Colonic mucosa (tissue), 4 donors: Measurements from ENCODE around the gene CSDE1. TPM values are rescaled to one million over a fixed set of nuclear protein-coding genes. Genes with fewer than 3 reads are reported as not detected.
"Not testable (repeated sequence)": the region's sequence is repeated elsewhere in the genome, so short reads cannot be mapped to it uniquely, and the experiment has no call there.

Source experiments
- DNase-seq: peaks from one replicate; pipeline ENCODE4 v3.0.0-alpha.2; 2020
- H3K27ac ChIP-seq: fragments of 200-600 bp; one replicate; pipeline ENCODE4 v1.8.0; 2021
- H3K27me3 ChIP-seq: fragments of 200-600 bp; one replicate; pipeline ENCODE4 v1.8.0; 2021
- H3K36me3 ChIP-seq: fragments of 200-600 bp; one replicate; pipeline ENCODE4 v1.8.0; 2021
- H3K4me1 ChIP-seq: fragments of 200-600 bp; one replicate; pipeline ENCODE4 v1.8.0; 2021; ENCODE audit warnings: mild to moderate bottlenecking
- H3K4me3 ChIP-seq: fragments of 200-600 bp; one replicate; pipeline ENCODE4 v1.8.0; 2021
- H3K9ac ChIP-seq, 2 donors: one replicate each; pipeline ENCODE4 v1.7.0; 2013; ENCODE audit warnings: control low read depth in 2 of 2, low read depth in 2 of 2, low read length in 2 of 2
- H3K9me3 ChIP-seq: fragments of 200-600 bp; one replicate; pipeline ENCODE4 v1.8.0; 2021
- CTCF ChIP-seq: fragments of 200-600 bp; IDR thresholded peaks from one replicate; pipeline ENCODE4 v1.8.0; 2022; ENCODE audit warnings: antibody characterized with exemption, mild to moderate bottlenecking
- intact Hi-C: fragments of 100-400 bp; cut with DNase I; formaldehyde crosslinking; loops from one replicate; pipeline ENCODE4 v1.14.1; 2022
- total RNA-seq, 2 donors: library from RNA; stranded (reverse); fragmentation: NEBNext Ultra II Directional in 1 of 2; extraction: Animal tissue kit (Norgen Biotek cat#: 25700) in 1 of 2; gene quantifications; one replicate each; pipeline ENCODE4 v1.2.1, GENCODE V29; 2021
- donor health status: healthy.
- donor health status: DM: no; HTN: no; CAD: no.
- donor health status: DM: no; HTN: no; CAD: no.

The CSDE1 gene
- total RNA-seq, 2 donors from 2014 or later: 381 to 523 TPM

DNA sequence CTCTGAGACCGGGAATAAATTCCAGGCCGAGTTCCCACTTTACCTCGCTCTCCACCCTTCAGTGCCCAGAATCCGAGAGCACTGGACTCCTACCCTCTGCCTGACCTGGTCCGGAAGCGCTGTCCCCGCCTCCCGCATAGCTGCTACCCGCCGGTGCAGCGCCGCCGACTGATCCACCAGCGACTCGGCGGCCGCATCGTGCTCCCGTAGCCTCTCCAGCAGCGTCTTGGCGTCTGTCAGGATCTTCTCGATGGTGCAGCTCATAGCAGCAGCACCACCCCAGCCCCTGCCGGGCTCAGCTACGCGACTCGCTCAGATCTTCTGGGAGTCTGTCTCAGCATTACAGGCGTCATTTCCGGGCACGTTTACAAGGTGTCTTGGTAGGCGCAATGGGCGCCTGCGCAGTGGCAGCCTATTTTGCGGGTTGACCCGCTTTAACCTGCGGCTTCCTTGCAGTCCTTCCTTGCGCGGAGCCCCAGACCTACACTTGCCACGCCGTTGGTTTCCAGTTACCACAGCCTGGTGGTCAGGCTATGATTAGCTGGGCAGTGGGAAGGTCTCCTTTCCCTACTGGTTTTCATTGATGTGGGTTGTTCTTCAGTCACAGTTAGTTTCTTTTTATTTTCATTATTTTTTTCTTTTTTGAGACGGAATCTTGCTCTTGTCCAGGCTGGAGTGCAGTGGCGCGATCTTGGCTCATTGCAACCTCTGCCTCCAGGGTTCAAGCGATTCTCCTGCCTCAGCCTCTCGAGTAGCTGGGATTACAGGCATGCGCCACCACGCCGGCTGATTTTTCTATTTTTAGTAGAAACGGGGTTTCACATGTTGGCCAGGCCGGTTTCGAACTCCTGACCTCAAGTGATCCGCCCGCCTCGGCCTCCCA is 22.8 kb upstream of the CSDE1 start, which contains the start of gene SIKE1:
Gene SIKE1, minus strand, starts transcription at position 342 of the 883 bp plus-strand sequence. Its CDS starts 78 bp downstream, at position 264.
- Histone ChIP-seq H3K4me3 (peak within 1 kb of the TSS; percentile 83), H3K36me3 (no peaks in the 10 kb centered on the region), H3K4me1 (no peaks in the 10 kb centered on the region), H3K27ac (peak within 1 kb of the TSS; percentile 95), H3K9me3 (no peaks in the 10 kb centered on the region), H3K9ac (peak within 1 kb of the TSS; percentile 74 to 85), H3K27me3 (no peaks in the 10 kb centered on the region)
- no peak for TF ChIP-seq CTCF
- DNase-seq: peak; percentile 97
- intact Hi-C loops: loop anchor here (5.0 kb wide), 1 partner anchor 63 kb away; the partner anchor contains the start of gene NRAS

DNA sequence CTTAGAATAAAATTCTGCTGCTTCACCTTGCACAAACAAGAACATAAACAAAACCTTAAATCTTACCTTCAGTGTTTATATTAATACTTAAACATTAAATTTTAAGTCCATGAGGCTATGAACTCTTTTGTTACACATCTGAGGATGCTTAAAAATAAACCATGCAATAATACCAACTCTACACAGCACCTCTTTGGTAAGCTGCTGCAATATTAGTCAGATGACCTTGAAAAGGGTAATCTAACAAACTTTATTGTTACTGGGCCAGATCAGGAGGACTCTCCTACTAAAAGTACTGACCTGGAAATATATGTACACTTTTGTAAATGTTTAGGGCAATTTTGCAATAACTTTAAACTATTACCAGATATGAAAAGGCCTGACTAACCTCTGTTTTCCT is 21.9 kb upstream of the CSDE1 start:
- H3K27ac ChIP-seq: peak overlapping the region; percentile 95
- H3K27me3 ChIP-seq: no peaks in the 10 kb centered on the region
- intact Hi-C loops: loop anchor here (5.0 kb wide), 1 partner anchor 62 kb away; the partner anchor contains the start of gene NRAS

GRCh38 chr1:114776726-114777125 is 18.9 kb upstream of the CSDE1 start:
- H3K36me3 ChIP-seq, DNase-seq, H3K27ac ChIP-seq, H3K9ac ChIP-seq, intact Hi-C loops, H3K4me3 ChIP-seq, H3K27me3 ChIP-seq, H3K9me3 ChIP-seq, H3K4me1 ChIP-seq: not testable (repeated sequence)

More for the DNA sequence above, 21.9 kb upstream of the CSDE1 start:
- peak overlapping the region; percentile 74 to 85 for H3K9ac ChIP-seq
- H3K4me1 ChIP-seq: no peaks in the 10 kb centered on the region
- H3K36me3 ChIP-seq: no peaks in the 10 kb centered on the region
- H3K9me3 ChIP-seq: no peaks in the 10 kb centered on the region
- peak overlapping the region; percentile 83 for H3K4me3 ChIP-seq
- DNase-seq: no peak
- no peak for TF ChIP-seq CTCF

GRCh38 chr1:114771992-114772391 is 14.2 kb upstream of the CSDE1 start:
- Histone ChIP-seq H3K27me3 (no peaks in the 10 kb centered on the region), H3K9ac (no peak overlapping the region), H3K4me1 (no peaks in the 10 kb centered on the region), H3K9me3 (no peaks in the 10 kb centered on the region), H3K36me3 (no peaks in the 10 kb centered on the region), H3K27ac (no peak overlapping the region), H3K4me3 (no peak overlapping the region)
- intact Hi-C loops: no loop called here
- TF ChIP-seq CTCF: no peak
- DNase-seq: no peak

GRCh38 chr1:114770989-114771388 is 13.2 kb upstream of the CSDE1 start:
- Histone ChIP-seq H3K4me1 (no peaks in the 10 kb centered on the region), H3K36me3 (no peaks in the 10 kb centered on the region), H3K4me3 (no peak overlapping the region), H3K9ac (no peak overlapping the region), H3K27me3 (no peaks in the 10 kb centered on the region), H3K9me3 (no peaks in the 10 kb centered on the region), H3K27ac (no peak overlapping the region)
- intact Hi-C loops: no loop called here
- no peak for TF ChIP-seq CTCF
- DNase-seq: no peak

- DNase-seq: no peak
- Histone ChIP-seq H3K27me3 (no peaks in the 10 kb centered on the region), H3K4me3 (no peak overlapping the region), H3K4me1 (no peaks in the 10 kb centered on the region), H3K27ac (no peak overlapping the region), H3K36me3 (no peaks in the 10 kb centered on the region), H3K9ac (no peak overlapping the region), H3K9me3 (no peaks in the 10 kb centered on the region)
- no peak for TF ChIP-seq CTCF
- intact Hi-C loops: no loop called here
Measured at GRCh38 chr1:114764689-114765088, 6.9 kb upstream of the CSDE1 start.
